H9 (cell line): ENCODE data around the gene MPHOSPH6. TPM values are rescaled to one million over a fixed set of nuclear protein-coding genes. Genes with fewer than 3 reads are reported as not detected.

Experiments used
- DNase-seq: peaks from one replicate; pipeline ENCODE4 v3.0.0-alpha.2; 2017
- H2AFZ ChIP-seq: one replicate; pipeline ENCODE4 v1.6.1; 2013; ENCODE audit warnings: mild to moderate bottlenecking, low read length, control low read depth, moderate library complexity
- H2AK5ac ChIP-seq: 2 replicates; pipeline ENCODE4 v1.6.1; 2013; ENCODE audit warnings: low read length, control low read depth, mixed read lengths; ENCODE audit not compliant: insufficient read length
- H2BK120ac ChIP-seq: one replicate; pipeline ENCODE4 v1.6.1; 2013; ENCODE audit warnings: low read depth, mild to moderate bottlenecking, low read length, control low read depth, inconsistent platforms; ENCODE audit not compliant: poor library complexity, severe bottlenecking
- H2BK12ac ChIP-seq: 2 replicates; pipeline ENCODE4 v1.6.1; 2013; ENCODE audit warnings: low read length, control low read depth, mixed read lengths, low read depth; ENCODE audit not compliant: insufficient read length
- H2BK15ac ChIP-seq: 2 replicates; pipeline ENCODE4 v1.6.1; 2013; ENCODE audit warnings: low read depth, low read length, control low read depth
- H2BK20ac ChIP-seq: one replicate; pipeline ENCODE4 v1.6.1; 2013; ENCODE audit warnings: low read depth, mild to moderate bottlenecking, low read length, control low read depth, inconsistent platforms; ENCODE audit not compliant: poor library complexity, severe bottlenecking
- H2BK5ac ChIP-seq: 2 replicates; pipeline ENCODE4 v1.6.1; 2013; ENCODE audit warnings: low read length, control low read depth, mixed read lengths; ENCODE audit not compliant: insufficient read length
- H3K14ac ChIP-seq: 2 replicates; pipeline ENCODE4 v1.6.1; 2013; ENCODE audit warnings: low read length, control low read depth; ENCODE audit not compliant: insufficient read depth
- H3K18ac ChIP-seq: 2 replicates; pipeline ENCODE4 v1.6.1; 2013; ENCODE audit warnings: low read depth, mild to moderate bottlenecking, mixed read lengths, low read length, control low read depth; ENCODE audit not compliant: insufficient read length
- H3K23ac ChIP-seq: 2 replicates; pipeline ENCODE4 v1.6.1; 2013; ENCODE audit warnings: low read length, control low read depth, mixed read lengths, low read depth; ENCODE audit not compliant: insufficient read length
- H3K23me2 ChIP-seq: 2 replicates; pipeline ENCODE4 v1.6.1; 2013; ENCODE audit warnings: low read depth, mild to moderate bottlenecking, mixed read lengths, low read length, control low read depth; ENCODE audit not compliant: insufficient read length, poor library complexity, severe bottlenecking
- H3K27ac ChIP-seq: 2 replicates; pipeline ENCODE4 v1.5.1; 2013; ENCODE audit warnings: low read length, control low read depth, mixed read lengths, low read depth; ENCODE audit not compliant: insufficient read length
- H3K27me3 ChIP-seq: 2 replicates; pipeline ENCODE4 v1.6.1; 2013; ENCODE audit warnings: low read length, control low read depth, inconsistent platforms; ENCODE audit not compliant: insufficient read depth
- H3K4ac ChIP-seq: 2 replicates; pipeline ENCODE4 v1.6.1; 2013; ENCODE audit warnings: low read depth, mild to moderate bottlenecking, control low read depth, inconsistent platforms, low read length, moderate library complexity
- H3K4me1 ChIP-seq: 2 replicates; pipeline ENCODE4 v1.6.1; 2013; ENCODE audit warnings: low read length, control low read depth, inconsistent platforms; ENCODE audit not compliant: insufficient read depth
- H3K4me2 ChIP-seq: 2 replicates; pipeline ENCODE4 v1.6.1; 2013; ENCODE audit warnings: low read length, control low read depth, mixed read lengths; ENCODE audit not compliant: insufficient read length, insufficient read depth
- H3K56ac ChIP-seq: 2 replicates; pipeline ENCODE4 v1.6.1; 2013; ENCODE audit warnings: low read depth, mild to moderate bottlenecking, mixed read lengths, low read length, control low read depth; ENCODE audit not compliant: insufficient read length
- H3K79me1 ChIP-seq: 2 replicates; pipeline ENCODE4 v1.6.1; 2013; ENCODE audit warnings: low read depth, mild to moderate bottlenecking, moderate library complexity, low read length, control low read depth, inconsistent platforms; ENCODE audit not compliant: insufficient read depth, poor library complexity, severe bottlenecking
- H3K79me2 ChIP-seq: 2 replicates; pipeline ENCODE4 v1.6.1; 2013; ENCODE audit warnings: low read length, control low read depth, inconsistent platforms; ENCODE audit not compliant: insufficient read depth
- H3K9ac ChIP-seq: 2 replicates; pipeline ENCODE4 v1.6.1; 2013; ENCODE audit warnings: low read length, control low read depth, mixed read lengths; ENCODE audit not compliant: insufficient read length; ENCODE audit errors: extremely low read depth
- H3K9me3 ChIP-seq: one replicate; pipeline ENCODE4 v1.6.1; 2013; ENCODE audit warnings: low read depth, low read length, inconsistent platforms; ENCODE audit not compliant: control insufficient read depth
- H3T11ph ChIP-seq: one replicate; pipeline ENCODE4 v1.6.1; 2013; ENCODE audit warnings: mild to moderate bottlenecking, low read length, control low read depth, inconsistent platforms
- H4K20me1 ChIP-seq: one replicate; pipeline ENCODE4 v1.6.1; 2013; ENCODE audit not compliant: control insufficient read depth, insufficient read length, insufficient read depth
- H4K5ac ChIP-seq: 2 replicates; pipeline ENCODE4 v1.6.1; 2013; ENCODE audit warnings: low read depth, mild to moderate bottlenecking, mixed read lengths, low read length, control low read depth; ENCODE audit not compliant: insufficient read length
- H4K8ac ChIP-seq: replicated peaks from 2 replicates; pipeline ENCODE4 v1.6.1; 2013; ENCODE audit warnings: low read length, control low read depth, mixed read lengths, low read depth; ENCODE audit not compliant: insufficient read length
- H4K91ac ChIP-seq: 2 replicates; pipeline ENCODE4 v1.6.1; 2013; ENCODE audit warnings: low read depth, mild to moderate bottlenecking, moderate library complexity, mixed read lengths, low read length, control low read depth; ENCODE audit not compliant: insufficient read length
- H3K27ac Mint-ChIP-seq, 3 experiments: 2 replicates in 2 of 3; 3 replicates in 1 of 3; pipeline ENCODE4 v1.8.0; 2020 to 2021; ENCODE audit warnings: mixed read lengths in 3 of 3, mild to moderate bottlenecking in 1 of 3, moderate library complexity in 1 of 3
- H3K27me3 Mint-ChIP-seq: 2 replicates; pipeline ENCODE4 v1.8.0; 2021; ENCODE audit warnings: low read depth, mild to moderate bottlenecking, moderate library complexity, mixed read lengths
- H3K36me3 Mint-ChIP-seq, 3 experiments: 2 replicates in 2 of 3; 3 replicates in 1 of 3; pipeline ENCODE4 v1.8.0; 2020 to 2021; ENCODE audit warnings: low read depth in 3 of 3, mixed read lengths in 3 of 3; ENCODE audit not compliant: insufficient read depth in 1 of 3
- H3K4me1 Mint-ChIP-seq, 2 experiments: 2 replicates each; pipeline ENCODE4 v1.8.0; 2020; ENCODE audit warnings: mixed read lengths in 2 of 2
- H3K4me3 Mint-ChIP-seq, 2 experiments: 2 replicates in 1 of 2; 3 replicates in 1 of 2; pipeline ENCODE4 v1.8.0; 2020 to 2021; ENCODE audit warnings: mild to moderate bottlenecking in 2 of 2, mixed read lengths in 2 of 2, moderate library complexity in 1 of 2
- H3K9me3 Mint-ChIP-seq, 2 experiments: 2 replicates in 1 of 2; 3 replicates in 1 of 2; pipeline ENCODE4 v1.8.0; 2020; ENCODE audit warnings: mild to moderate bottlenecking in 2 of 2, mixed read lengths in 2 of 2, moderate library complexity in 1 of 2
- CTCF ChIP-seq: fragments of 200-600 bp; sonication (generic); conservative IDR thresholded peaks from 3 replicates; pipeline ENCODE4 v1.8.0; 2021; ENCODE audit warnings: antibody characterized with exemption, mild to moderate bottlenecking
- WGBS: extraction: QIAGEN DNeasy Blood & Tissue Kit; methylation state at CpG from one replicate; pipeline ENCODE4 v1.1.7; 2013; ENCODE audit warnings: missing lambda C conversion rate, low lambda C conversion rate, mixed read lengths; ENCODE audit not compliant: insufficient read length; ENCODE audit errors: extremely low coverage; 5-methylcytosine and 5-hydroxymethylcytosine counted together
- total RNA-seq: library from RNA; stranded (reverse); gene quantifications from 2 replicates; pipeline ENCODE4 v1.2.1, GENCODE V29; 2021

The MPHOSPH6 gene
- total RNA-seq, 1 experiment from 2014 or later = 38.3 TPM

GRCh38 chr16:82187829-82188228 is 17.8 kb upstream of the MPHOSPH6 start:
- H2BK120ac ChIP-seq = no peak overlapping the region
- WGBS = no CpG with 5 or more reads among the region's 1 CpG
- no peak overlapping the region for H3K4me3 Mint-ChIP-seq

More at GRCh38 chr16:82187829-82188228, 17.8 kb upstream of the MPHOSPH6 start:
- H3K27me3 Mint-ChIP-seq = no peaks in the 10 kb centered on the region
- Histone ChIP-seq H4K5ac (no peak overlapping the region), H3K27me3 (no peaks in the 10 kb centered on the region), H3K4ac (no peak overlapping the region), H3K79me2 (no peaks in the 10 kb centered on the region), H2AFZ (no peak overlapping the region), H3K9ac (no peak overlapping the region), H3K18ac (no peak overlapping the region), H3K23ac (no peak overlapping the region), H3K9me3 (no peaks in the 10 kb centered on the region), H2BK20ac (no peak overlapping the region), H4K20me1 (no peaks in the 10 kb centered on the region), H3T11ph (no peak overlapping the region), H3K4me2 (no peak overlapping the region), H2AK5ac (no peak overlapping the region), H4K91ac (no peak overlapping the region), H2BK12ac (no peak overlapping the region), H3K4me1 (no peaks in the 10 kb centered on the region), H3K79me1 (no peaks in the 10 kb centered on the region), H3K27ac (no peak overlapping the region), H2BK15ac (no peak overlapping the region), H3K56ac (no peak overlapping the region), H2BK5ac (no peak overlapping the region), H3K23me2 (no peaks in the 10 kb centered on the region), H4K8ac (no peak overlapping the region), H3K14ac (no peak overlapping the region)
- H3K9me3 Mint-ChIP-seq = no peaks in the 10 kb centered on the region
- TF ChIP-seq CTCF = no peak
- no peak overlapping the region for H3K27ac Mint-ChIP-seq
- no peak for DNase-seq
- H3K4me1 Mint-ChIP-seq = peaks cover 8% of the 10 kb centered on the region in 2 experiments
- H3K36me3 Mint-ChIP-seq = no peaks in the 10 kb centered on the region
